Lung (tissue), 12 donors: Measurements from ENCODE around the gene APOBEC3A. TPM values are rescaled to one million over a fixed set of nuclear protein-coding genes. Genes with fewer than 3 reads are reported as not detected.

ENCODE experiments used
- ATAC-seq: fragments of 200-7000 bp; cut with Tn5 transposase; one replicate; pipeline ENCODE4 v1.9.1; 2020; ENCODE audit warnings: moderate number of reproducible peaks; ENCODE audit not compliant: insufficient read depth, low FRiP score
- DNase-seq, 3 donors: peaks; one replicate each; pipeline ENCODE4 v3.0.0-alpha.2; 2013 to 2017
- H3K27ac ChIP-seq, 2 donors: one replicate each; pipeline ENCODE4 v1.5.1; 2013; ENCODE audit warnings: mild to moderate bottlenecking in 2 of 2, moderate library complexity in 2 of 2, control low read depth in 1 of 2, inconsistent platforms in 1 of 2, low read depth in 1 of 2, low read length in 1 of 2
- H3K27me3 ChIP-seq, 3 donors: one replicate each; pipeline ENCODE4 v1.5.1; 2013; ENCODE audit warnings: low read length in 2 of 3; ENCODE audit not compliant: control insufficient read depth in 3 of 3, insufficient read depth in 3 of 3
- H3K36me3 ChIP-seq, 4 donors: one replicate each; pipeline ENCODE4 v1.5.1; 2013; ENCODE audit warnings: low read length in 4 of 4, mild to moderate bottlenecking in 1 of 4, moderate library complexity in 1 of 4; ENCODE audit not compliant: control insufficient read depth in 4 of 4, insufficient read depth in 4 of 4
- H3K4me1 ChIP-seq, 5 donors: one replicate each; pipeline ENCODE4 v1.5.1; 2013; ENCODE audit warnings: low read length in 5 of 5, mild to moderate bottlenecking in 2 of 5, moderate library complexity in 1 of 5; ENCODE audit not compliant: control insufficient read depth in 5 of 5, insufficient read depth in 5 of 5
- H3K4me3 ChIP-seq: one replicate; pipeline ENCODE4 v1.5.1; 2013; ENCODE audit warnings: mild to moderate bottlenecking, control low read depth, moderate library complexity
- H3K9ac ChIP-seq, 2 donors: one replicate each; pipeline ENCODE4 v1.5.1; 2013; ENCODE audit warnings: low read length in 2 of 2, control low read depth in 1 of 2; ENCODE audit not compliant: insufficient read depth in 1 of 2
- H3K9me3 ChIP-seq, 4 donors: one replicate each; pipeline ENCODE4 v1.5.1; 2013; ENCODE audit warnings: low read length in 3 of 4, mild to moderate bottlenecking in 1 of 4, moderate library complexity in 1 of 4; ENCODE audit not compliant: control insufficient read depth in 4 of 4, insufficient read depth in 3 of 4
- WGBS, 2 donors: extraction: QIAGEN DNeasy Blood & Tissue Kit; methylation state at CpG; one replicate each; pipeline ENCODE4 v1.1.7; 2013; 5-methylcytosine and 5-hydroxymethylcytosine counted together
- polyA plus RNA-seq, 2 donors: library from polyadenylated mRNA; stranded (reverse); fragments of 200-250 nt; gene quantifications; one replicate each; pipeline ENCODE4 v1.2.1, GENCODE V29; 2013
- total RNA-seq, 2 donors: library from RNA; depleted of rRNA in 1 of 2; stranded (reverse); fragments of >200 nt in 1 of 2; gene quantifications; one replicate each; pipeline ENCODE4 v1.2.1, GENCODE V29; 2014 to 2021
- TF ChIP-seq, protein P1 (sequence below): IDR thresholded peaks from 2 replicates; pipeline ENCODE4 v1.5.1; 2012; ENCODE audit warnings: mild to moderate bottlenecking; ENCODE audit errors: control extremely low read depth, extremely low read depth
- donor health status: control.
- donor health status: control.
- donor health status: Bipolar disorder and iron deficiency.
- donor health status: healthy.
- donor health status: DM: yes; HTN: yes; CAD: no.

The APOBEC3A gene
- total and polyA plus RNA-seq, 4 donors = 1.1 to 68.3 (median 9.1) TPM

DNA sequence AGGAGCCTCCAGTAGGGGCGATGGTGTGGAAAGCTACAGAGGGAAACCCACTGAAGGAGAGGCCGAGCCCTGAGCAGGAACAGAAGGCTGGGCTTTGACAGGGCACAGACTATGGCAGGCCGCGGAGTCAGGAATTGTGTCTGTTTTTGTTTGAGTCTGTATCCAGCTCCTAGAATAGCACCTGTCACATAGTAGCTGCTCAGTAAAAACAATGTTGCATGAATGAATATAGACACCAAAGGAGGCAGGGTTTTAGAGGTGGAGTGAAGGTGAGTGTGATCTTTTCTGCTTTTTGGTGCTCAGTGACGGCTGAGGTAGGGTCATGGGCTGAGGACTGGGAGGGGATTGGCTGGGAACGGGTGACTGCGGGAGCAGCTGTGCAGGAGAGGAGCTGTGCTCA lies 18.5 kb upstream of the APOBEC3A start:
- ATAC-seq (no peak), DNase-seq (no peak)
- H3K9ac ChIP-seq = no peak overlapping the region
- TF ChIP-seq, protein P1, sequence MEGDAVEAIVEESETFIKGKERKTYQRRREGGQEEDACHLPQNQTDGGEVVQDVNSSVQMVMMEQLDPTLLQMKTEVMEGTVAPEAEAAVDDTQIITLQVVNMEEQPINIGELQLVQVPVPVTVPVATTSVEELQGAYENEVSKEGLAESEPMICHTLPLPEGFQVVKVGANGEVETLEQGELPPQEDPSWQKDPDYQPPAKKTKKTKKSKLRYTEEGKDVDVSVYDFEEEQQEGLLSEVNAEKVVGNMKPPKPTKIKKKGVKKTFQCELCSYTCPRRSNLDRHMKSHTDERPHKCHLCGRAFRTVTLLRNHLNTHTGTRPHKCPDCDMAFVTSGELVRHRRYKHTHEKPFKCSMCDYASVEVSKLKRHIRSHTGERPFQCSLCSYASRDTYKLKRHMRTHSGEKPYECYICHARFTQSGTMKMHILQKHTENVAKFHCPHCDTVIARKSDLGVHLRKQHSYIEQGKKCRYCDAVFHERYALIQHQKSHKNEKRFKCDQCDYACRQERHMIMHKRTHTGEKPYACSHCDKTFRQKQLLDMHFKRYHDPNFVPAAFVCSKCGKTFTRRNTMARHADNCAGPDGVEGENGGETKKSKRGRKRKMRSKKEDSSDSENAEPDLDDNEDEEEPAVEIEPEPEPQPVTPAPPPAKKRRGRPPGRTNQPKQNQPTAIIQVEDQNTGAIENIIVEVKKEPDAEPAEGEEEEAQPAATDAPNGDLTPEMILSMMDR = no peak
- no peak overlapping the region for H3K4me3 ChIP-seq
- peaks cover 0 to 4% (median 0%) of the 10 kb centered on the region in 5 donors for H3K4me1 ChIP-seq
- H3K9me3 ChIP-seq = no peaks in the 10 kb centered on the region
- no peak overlapping the region for H3K27ac ChIP-seq
- 83 to 96% methylated on average over 7 of the region's 7 CpGs for WGBS, 2 donors
- no peaks in the 10 kb centered on the region for H3K36me3 ChIP-seq
- H3K27me3 ChIP-seq = no peaks in the 10 kb centered on the region

DNA sequence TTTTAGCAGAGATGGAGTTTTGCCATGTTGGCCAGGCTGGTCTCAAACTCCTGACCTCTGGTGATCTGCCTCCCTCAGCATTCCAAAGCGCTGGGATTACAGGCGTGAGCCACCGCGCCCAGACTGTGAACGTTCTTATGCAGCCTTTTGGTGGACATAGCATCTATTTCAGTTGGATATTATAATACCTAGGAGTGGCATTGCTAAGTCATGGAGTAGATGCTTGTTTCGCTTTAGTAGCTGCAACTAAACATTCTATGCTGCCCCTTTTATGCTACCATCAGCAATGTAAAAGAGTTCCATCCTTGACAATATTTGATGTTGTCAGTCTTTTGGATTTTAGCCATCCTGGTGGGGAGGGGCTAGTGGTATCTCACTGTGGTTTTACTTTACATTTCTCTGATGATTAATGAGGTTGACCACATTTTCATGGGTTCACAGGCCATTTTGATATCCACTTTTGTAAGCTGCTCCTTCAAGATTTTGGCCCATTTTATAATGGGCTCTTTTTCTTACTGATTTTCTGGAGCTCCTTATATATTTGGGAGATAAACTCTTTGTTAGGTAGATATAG lies 16.5 kb upstream of the APOBEC3A start:
- no peak for DNase-seq
- Histone ChIP-seq H3K27ac (no peak overlapping the region), H3K9ac (no peak overlapping the region)

DNA sequence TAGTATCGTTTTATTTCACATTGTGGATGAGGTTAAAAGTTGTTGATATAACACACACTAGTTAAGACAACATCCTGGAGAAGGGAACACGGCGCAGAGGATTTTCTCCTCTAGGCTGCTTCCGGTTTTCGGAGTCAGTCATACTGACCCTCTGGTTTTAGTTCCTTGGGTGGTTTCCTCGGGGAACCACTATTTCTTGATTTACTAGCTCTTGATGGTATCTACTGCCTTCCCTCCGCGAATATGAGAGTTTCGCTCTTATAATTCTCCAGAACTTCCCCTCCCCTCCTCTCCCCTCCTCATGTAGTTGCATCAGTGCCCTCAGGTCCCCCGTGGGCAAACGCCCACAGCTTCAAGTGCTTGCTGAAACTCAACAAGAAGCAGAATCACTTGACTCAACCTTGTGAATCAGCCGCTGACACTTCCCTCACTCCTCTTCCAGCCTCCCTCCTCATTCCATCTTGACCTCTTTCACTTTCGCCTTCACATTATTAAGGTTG lies 15.9 kb upstream of the APOBEC3A start:
- Histone ChIP-seq H3K36me3 (no peaks in the 10 kb centered on the region), H3K9me3 (no peaks in the 10 kb centered on the region), H3K9ac (no peak overlapping the region), H3K27ac (peak overlapping the region in 1 of 2 donors; percentile 49), H3K4me3 (no peak overlapping the region), H3K27me3 (no peaks in the 10 kb centered on the region), H3K4me1 (peaks cover 0 to 4% (median 0%) of the 10 kb centered on the region in 5 donors)
- no peak for DNase-seq
- ATAC-seq = peak; percentile 75
- 27 to 34% methylated on average over 13 of the region's 13 CpGs for WGBS, 2 donors
- TF ChIP-seq, protein P1 = no peak

More for the DNA sequence above, 16.5 kb upstream of the APOBEC3A start:
- no peaks in the 10 kb centered on the region for H3K27me3 ChIP-seq
- no peak overlapping the region for H3K4me3 ChIP-seq
- no peak for ATAC-seq
- WGBS, 2 donors = 89 to 93% methylated on average over 6 of the region's 6 CpGs
- H3K9me3 ChIP-seq = no peaks in the 10 kb centered on the region
- TF ChIP-seq, protein P1 = no peak
- H3K4me1 ChIP-seq = peaks cover 0 to 4% (median 0%) of the 10 kb centered on the region in 5 donors
- no peaks in the 10 kb centered on the region for H3K36me3 ChIP-seq
